ENCODE results near the gene TMC5. TPM values are rescaled to one million over a fixed set of nuclear protein-coding genes. Genes with fewer than 3 reads are reported as not detected.

The TMC5 gene
- polyA plus RNA-seq, 1 donor from 2014 or later = not detected

DNA sequence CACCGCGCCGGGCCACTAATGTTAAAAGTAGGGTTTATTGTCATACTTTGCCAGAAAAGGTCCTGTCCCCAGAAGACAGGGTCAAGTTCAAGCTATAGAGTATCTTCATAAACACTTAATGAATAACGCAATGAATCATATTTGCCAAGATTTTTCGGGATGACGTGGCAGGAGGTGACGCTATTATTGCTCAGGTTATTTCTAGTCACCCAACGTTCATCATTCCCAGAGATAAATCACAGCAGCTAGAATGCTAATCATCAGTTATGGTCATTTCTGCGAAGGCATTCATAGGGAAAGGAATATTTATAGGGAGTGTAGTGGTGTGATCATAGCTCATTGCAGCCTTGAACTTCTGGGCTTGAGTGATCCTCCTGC, 2.0 kb downstream of the TMC5 start:
- Mint-ChIP-seq H3K9me3 (peaks cover 0 to 10% (median 6%) of the 10 kb centered on the region in 3 donors), H3K36me3 (peaks cover 2% of the 10 kb centered on the region), H3K4me3 (no peak overlapping the region), H3K27ac (no peak overlapping the region), H3K4me1 (no peaks in the 10 kb centered on the region), H3K27me3 (peaks cover 11% of the 10 kb centered on the region)

GRCh38 chr16:19424478-19424877, 6.8 kb downstream of the TMC5 start:
- peaks cover 0 to 10% (median 6%) of the 10 kb centered on the region in 3 donors for H3K9me3 Mint-ChIP-seq
- no peaks in the 10 kb centered on the region for H3K4me1 Mint-ChIP-seq
- no peak overlapping the region for H3K4me3 Mint-ChIP-seq

GRCh38 chr16:19430345-19430744, 12.7 kb downstream of the TMC5 start:
- H3K27ac Mint-ChIP-seq = no peak overlapping the region
- peaks cover 5% of the 10 kb centered on the region for H3K27me3 Mint-ChIP-seq
- H3K4me3 Mint-ChIP-seq = no peak overlapping the region
- no peaks in the 10 kb centered on the region for H3K9me3 Mint-ChIP-seq
- H3K36me3 Mint-ChIP-seq = peaks cover 1% of the 10 kb centered on the region
- peaks cover 0 to under 1% (median 0%) of the 10 kb centered on the region in 3 donors for H3K4me1 Mint-ChIP-seq

More at GRCh38 chr16:19424478-19424877, 6.8 kb downstream of the TMC5 start:
- H3K27me3 Mint-ChIP-seq = peaks cover 4% of the 10 kb centered on the region
- no peak overlapping the region for H3K27ac Mint-ChIP-seq
- H3K36me3 Mint-ChIP-seq = peaks cover 3% of the 10 kb centered on the region

GRCh38 chr16:19431636-19432340, 14.1 kb downstream of the TMC5 start:
- H3K27ac Mint-ChIP-seq = no peak overlapping the region
- peaks cover 0 to 2% (median 0%) of the 10 kb centered on the region in 3 donors for H3K9me3 Mint-ChIP-seq
- no peak overlapping the region for H3K4me3 Mint-ChIP-seq
- H3K36me3 Mint-ChIP-seq = peaks cover 1% of the 10 kb centered on the region
- H3K4me1 Mint-ChIP-seq = peaks cover 0 to 4% (median 2%) of the 10 kb centered on the region in 3 donors
- peaks cover 3% of the 10 kb centered on the region for H3K27me3 Mint-ChIP-seq

DNA sequence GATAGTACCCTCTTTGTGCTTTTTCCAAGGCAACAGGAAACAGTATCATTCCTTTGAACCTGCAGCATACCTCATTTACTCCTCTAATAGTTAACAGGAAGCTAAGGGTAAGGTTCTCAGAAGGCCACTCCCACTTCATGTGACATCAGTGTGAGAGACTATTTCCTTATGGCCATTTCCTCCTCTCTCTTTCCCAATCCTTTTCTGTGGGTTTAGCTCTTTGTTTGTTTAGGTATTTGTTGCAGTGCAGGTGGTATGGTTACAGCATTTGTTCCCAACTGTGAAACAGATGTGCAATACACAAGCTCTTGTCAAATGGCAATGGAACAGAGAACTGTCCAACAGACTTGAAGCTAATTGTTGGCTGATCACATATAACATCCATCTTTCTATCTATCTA, 14.7 kb downstream of the TMC5 start:
- Mint-ChIP-seq H3K36me3 (peaks cover 1% of the 10 kb centered on the region), H3K4me3 (no peak overlapping the region)

DNA sequence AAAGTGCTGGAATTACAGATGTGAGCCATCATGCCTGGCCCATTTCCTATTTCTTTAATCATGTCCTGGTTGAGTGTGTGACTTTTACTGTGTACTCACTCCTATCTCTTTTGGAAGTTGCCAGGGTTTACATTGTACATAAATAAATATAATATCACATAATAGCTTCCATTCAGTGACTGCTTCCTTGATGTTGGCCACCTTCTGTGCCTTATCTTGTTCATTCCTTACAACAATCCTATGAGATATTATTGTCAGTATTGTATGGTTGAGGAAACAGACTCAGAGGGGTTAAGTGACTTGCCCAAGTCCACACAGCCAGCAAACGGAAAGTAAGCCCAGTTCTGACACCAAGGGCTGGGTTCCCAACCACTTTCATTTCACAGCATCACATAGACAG, 16.9 kb downstream of the TMC5 start:
- no peak overlapping the region for H3K4me3 Mint-ChIP-seq
- H3K27ac Mint-ChIP-seq = no peak overlapping the region
- H3K9me3 Mint-ChIP-seq = peaks cover 0 to 2% (median 0%) of the 10 kb centered on the region in 3 donors
- no peaks in the 10 kb centered on the region for H3K36me3 Mint-ChIP-seq
- H3K4me1 Mint-ChIP-seq = peaks cover 9 to 12% (median 10%) of the 10 kb centered on the region in 3 donors
- H3K27me3 Mint-ChIP-seq = peaks cover 1% of the 10 kb centered on the region

More for the DNA sequence above, 14.7 kb downstream of the TMC5 start:
- Mint-ChIP-seq H3K27ac (no peak overlapping the region), H3K4me1 (peaks cover 4 to 8% (median 7%) of the 10 kb centered on the region in 3 donors), H3K9me3 (peaks cover 0 to 2% (median 0%) of the 10 kb centered on the region in 3 donors), H3K27me3 (peaks cover 1% of the 10 kb centered on the region)

- no peak overlapping the region for H3K4me3 Mint-ChIP-seq
- peaks cover 0 to 2% (median 0%) of the 10 kb centered on the region in 3 donors for H3K9me3 Mint-ChIP-seq
- H3K36me3 Mint-ChIP-seq = no peaks in the 10 kb centered on the region
- H3K27me3 Mint-ChIP-seq = no peaks in the 10 kb centered on the region
- H3K27ac Mint-ChIP-seq = no peak overlapping the region
- H3K4me1 Mint-ChIP-seq = peaks cover 9 to 12% (median 10%) of the 10 kb centered on the region in 3 donors
These were observed 18.9 kb downstream of the TMC5 start for GRCh38 chr16:19436540-19436939.

DNA sequence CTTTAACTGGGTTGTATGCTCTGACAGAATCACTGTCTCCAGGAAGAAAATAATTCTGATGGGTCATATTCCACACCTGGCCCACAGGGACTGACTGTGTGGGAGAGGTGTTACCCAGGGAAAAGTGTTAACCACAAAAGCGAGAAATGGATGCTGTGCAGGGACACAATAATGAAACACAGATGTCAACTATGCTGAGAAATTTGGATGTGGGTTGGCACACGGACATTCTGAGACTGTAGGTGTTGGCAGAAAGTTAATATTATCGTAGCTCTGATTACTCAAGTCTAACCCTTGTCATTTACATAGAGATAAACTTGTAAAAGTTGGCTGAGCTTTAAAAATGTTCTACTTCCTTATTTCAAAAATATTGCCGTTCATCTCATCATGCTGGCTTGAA, 19.6 kb downstream of the TMC5 start:
- H3K9me3 Mint-ChIP-seq = peaks cover 0 to 2% (median 0%) of the 10 kb centered on the region in 3 donors
- H3K27ac Mint-ChIP-seq = peak overlapping the region in 1 of 3 donors; percentile 54
- no peaks in the 10 kb centered on the region for H3K36me3 Mint-ChIP-seq
- no peak overlapping the region for H3K4me3 Mint-ChIP-seq
- no peaks in the 10 kb centered on the region for H3K27me3 Mint-ChIP-seq
- H3K4me1 Mint-ChIP-seq = peaks cover 9 to 12% (median 10%) of the 10 kb centered on the region in 3 donors

DNA sequence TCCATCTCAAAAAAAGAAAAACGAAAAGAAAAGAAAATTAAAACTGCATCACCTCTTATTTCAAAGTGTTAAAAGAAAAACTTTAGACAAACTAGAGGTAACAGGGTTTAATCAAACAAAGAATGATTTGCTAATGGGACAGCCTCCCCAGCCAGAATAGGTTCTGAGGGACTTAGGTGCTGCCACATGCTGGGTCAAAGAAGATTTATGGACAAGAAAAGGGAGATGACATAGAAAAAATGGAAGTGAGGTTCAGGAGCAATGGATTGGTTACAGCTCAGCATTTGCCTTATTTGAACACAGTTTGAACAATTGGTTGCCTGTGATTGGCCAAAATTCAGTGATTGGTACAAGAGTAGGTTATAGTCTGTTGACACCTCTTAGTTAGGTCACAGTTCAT, 21.1 kb downstream of the TMC5 start:
- Mint-ChIP-seq H3K27ac (no peak overlapping the region), H3K4me1 (peaks cover 9 to 12% (median 10%) of the 10 kb centered on the region in 3 donors), H3K36me3 (peaks cover 2% of the 10 kb centered on the region), H3K27me3 (peaks cover 3% of the 10 kb centered on the region), H3K9me3 (peaks cover 0 to 2% (median 2%) of the 10 kb centered on the region in 3 donors), H3K4me3 (no peak overlapping the region)

- peaks cover 4% of the 10 kb centered on the region for H3K27me3 Mint-ChIP-seq
- H3K4me1 Mint-ChIP-seq = peaks cover 9 to 12% (median 10%) of the 10 kb centered on the region in 3 donors
- no peak overlapping the region for H3K27ac Mint-ChIP-seq
- no peak overlapping the region for H3K4me3 Mint-ChIP-seq
- peaks cover 0 to 2% (median 2%) of the 10 kb centered on the region in 3 donors for H3K9me3 Mint-ChIP-seq
- H3K36me3 Mint-ChIP-seq = peaks cover 2% of the 10 kb centered on the region
These were observed 21.8 kb downstream of the TMC5 start for GRCh38 chr16:19439483-19439882.

DNA sequence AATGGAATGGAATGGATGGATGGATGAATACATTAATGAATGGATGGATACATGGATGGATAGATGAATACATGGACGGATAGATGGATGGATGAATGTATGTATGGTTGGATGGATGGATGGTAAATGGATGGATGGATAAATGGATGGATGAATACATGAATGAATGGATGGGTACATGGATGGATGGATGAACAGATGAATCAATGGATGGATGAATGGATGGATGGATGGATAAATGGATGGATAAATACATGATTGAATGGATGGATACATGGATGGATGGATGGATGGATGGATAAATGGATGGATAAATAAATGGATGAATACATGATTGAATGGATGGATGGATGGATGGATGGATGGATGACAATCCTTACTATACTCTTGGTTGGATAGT, 26.0 kb downstream of the TMC5 start:
- no peaks in the 10 kb centered on the region for H3K4me1 Mint-ChIP-seq
- H3K4me3 Mint-ChIP-seq = no peak overlapping the region
- H3K36me3 Mint-ChIP-seq = peaks cover 2% of the 10 kb centered on the region
- H3K27me3 Mint-ChIP-seq = peaks cover 8% of the 10 kb centered on the region
- H3K9me3 Mint-ChIP-seq = peaks cover 0 to 2% (median 0%) of the 10 kb centered on the region in 3 donors
- H3K27ac Mint-ChIP-seq = no peak overlapping the region

DNA sequence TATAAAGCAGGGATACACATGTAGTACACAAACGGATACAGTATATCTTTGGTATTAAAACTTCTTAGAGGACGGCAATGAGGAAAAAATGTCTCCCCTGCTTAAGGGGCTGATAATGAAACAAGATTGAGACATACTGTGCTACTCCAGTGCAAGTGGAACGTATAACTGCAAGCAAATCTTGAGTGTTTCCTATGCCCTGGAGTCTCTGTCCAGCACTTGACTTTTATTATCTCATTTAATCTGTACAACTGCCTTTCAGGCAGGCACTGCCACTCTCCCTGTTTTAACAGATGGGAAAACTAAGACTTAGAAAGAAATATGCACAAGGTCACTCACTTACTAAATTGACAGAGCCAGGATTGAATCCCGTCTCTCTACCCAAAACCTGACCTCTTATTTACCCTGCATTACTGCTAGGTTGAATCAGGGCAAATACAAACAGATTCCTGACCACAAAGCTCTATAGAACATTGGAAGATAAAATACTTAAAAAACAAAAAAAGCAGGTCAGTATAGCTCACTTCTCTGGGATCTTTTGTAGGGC, 28.7 kb downstream of the TMC5 start:
- H3K4me3 Mint-ChIP-seq = no peak overlapping the region
- peaks cover 2% of the 10 kb centered on the region for H3K36me3 Mint-ChIP-seq
- H3K4me1 Mint-ChIP-seq = no peaks in the 10 kb centered on the region
- peaks cover 0 to 2% (median 0%) of the 10 kb centered on the region in 3 donors for H3K9me3 Mint-ChIP-seq
- H3K27me3 Mint-ChIP-seq = peaks cover 8% of the 10 kb centered on the region
- no peak overlapping the region for H3K27ac Mint-ChIP-seq

DNA sequence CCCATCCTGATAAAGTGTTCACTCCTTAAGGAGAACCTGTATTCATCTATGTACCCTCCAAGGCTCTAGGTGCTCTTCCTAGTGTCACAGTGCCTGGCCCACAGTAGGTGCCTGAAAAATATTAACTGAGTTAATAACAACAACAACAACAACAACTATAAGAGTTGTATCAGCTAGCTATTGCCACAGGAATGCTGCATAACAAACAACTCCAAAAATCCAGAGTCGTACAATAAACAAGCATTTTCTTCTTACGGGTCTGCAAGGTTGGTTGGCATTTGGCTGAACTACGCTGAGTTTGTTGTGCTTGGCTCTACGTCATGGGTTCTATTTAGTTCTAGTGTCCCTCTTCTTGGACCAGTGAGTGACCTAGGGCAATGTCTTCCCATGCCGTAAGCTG, 29.2 kb downstream of the TMC5 start:
- Mint-ChIP-seq H3K36me3 (peaks cover 2% of the 10 kb centered on the region), H3K27me3 (peaks cover 8% of the 10 kb centered on the region)

GRCh38 chr16:19450186-19450585, 32.5 kb downstream of the TMC5 start:
- Mint-ChIP-seq H3K27ac (no peak overlapping the region), H3K9me3 (no peaks in the 10 kb centered on the region), H3K4me1 (no peaks in the 10 kb centered on the region), H3K27me3 (no peaks in the 10 kb centered on the region), H3K4me3 (no peak overlapping the region), H3K36me3 (no peaks in the 10 kb centered on the region)

More for the DNA sequence above, 29.2 kb downstream of the TMC5 start:
- H3K27ac Mint-ChIP-seq = no peak overlapping the region
- no peak overlapping the region for H3K4me3 Mint-ChIP-seq
- H3K4me1 Mint-ChIP-seq = no peaks in the 10 kb centered on the region
- peaks cover 0 to 2% (median 0%) of the 10 kb centered on the region in 3 donors for H3K9me3 Mint-ChIP-seq

DNA sequence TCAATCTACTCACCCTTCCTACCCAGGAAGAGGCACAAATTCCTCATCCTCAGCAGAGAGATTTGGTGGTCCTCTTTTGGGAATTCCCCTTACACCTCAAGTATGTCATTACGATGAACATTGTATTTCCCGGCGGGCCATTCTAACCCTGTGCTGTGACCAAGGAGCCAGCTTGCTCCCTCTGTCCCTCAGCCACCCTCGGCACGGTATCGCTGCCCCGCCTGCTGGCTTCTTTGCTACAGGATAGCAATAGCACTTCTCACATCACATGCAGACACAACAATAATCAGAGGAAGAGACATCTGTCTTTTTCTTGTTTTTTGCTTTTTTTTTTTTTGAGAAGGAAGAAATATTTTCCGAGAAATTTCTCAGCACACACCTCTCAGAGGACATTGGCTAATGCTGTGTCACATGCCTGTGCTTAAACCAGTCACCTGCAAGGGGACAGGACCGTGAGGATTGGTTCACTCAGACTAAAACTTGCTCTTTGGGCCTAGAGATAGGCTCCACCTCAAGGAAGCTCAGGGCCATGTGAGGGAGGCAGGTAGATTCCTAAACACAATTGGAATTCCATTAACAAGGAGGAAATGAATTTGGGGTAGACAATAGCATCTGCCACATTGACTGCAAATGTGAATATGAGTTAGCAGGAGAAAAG, 41.2 kb downstream of the TMC5 start:
- H3K9me3 Mint-ChIP-seq = no peaks in the 10 kb centered on the region
- no peaks in the 10 kb centered on the region for H3K4me1 Mint-ChIP-seq
- H3K27me3 Mint-ChIP-seq = no peaks in the 10 kb centered on the region
- H3K4me3 Mint-ChIP-seq = no peak overlapping the region
- H3K36me3 Mint-ChIP-seq = no peaks in the 10 kb centered on the region
- no peak overlapping the region for H3K27ac Mint-ChIP-seq
